Effector CD8-positive, alpha-beta T cell (primary cell): ENCODE measurements around the gene MAST4.

Experiments used
- DNase-seq: peaks from one replicate; lab custom pipeline; 2025; lab: John Stamatoyannopoulos, UW

MAST4 gene

GRCh38 chr5:67019065-67019845 lies 423.1 kb downstream of the MAST4 start:
- no peak for DNase-seq

GRCh38 chr5:67020096-67020615 lies 424.0 kb downstream of the MAST4 start:
- DNase-seq = no peak

GRCh38 chr5:67021031-67021430 lies 424.8 kb downstream of the MAST4 start:
- DNase-seq = no peak

GRCh38 chr5:67021521-67021920 lies 425.3 kb downstream of the MAST4 start:
- no peak for DNase-seq

GRCh38 chr5:67021962-67022361 lies 425.8 kb downstream of the MAST4 start:
- DNase-seq = no peak

GRCh38 chr5:67025457-67025856 lies 429.3 kb downstream of the MAST4 start:
- DNase-seq = no peak

GRCh38 chr5:67026278-67026677 lies 430.1 kb downstream of the MAST4 start:
- no peak for DNase-seq

GRCh38 chr5:67027171-67027570 lies 431.0 kb downstream of the MAST4 start:
- DNase-seq = no peak

- DNase-seq = no peak
These were observed 432.2 kb downstream of the MAST4 start for GRCh38 chr5:67028371-67028770.

- no peak for DNase-seq
These were observed 432.7 kb downstream of the MAST4 start for GRCh38 chr5:67028941-67029340.

GRCh38 chr5:67029481-67029880 lies 433.3 kb downstream of the MAST4 start:
- DNase-seq = no peak

GRCh38 chr5:67030289-67031056 lies 434.3 kb downstream of the MAST4 start:
- no peak for DNase-seq

GRCh38 chr5:67031057-67031443 lies 434.9 kb downstream of the MAST4 start:
- no peak for DNase-seq

- DNase-seq = no peak
These were observed 435.5 kb downstream of the MAST4 start for GRCh38 chr5:67031692-67032091.

GRCh38 chr5:67032921-67033664 lies 436.9 kb downstream of the MAST4 start:
- DNase-seq = no peak

GRCh38 chr5:67033880-67034651 lies 437.9 kb downstream of the MAST4 start:
- DNase-seq = no peak

GRCh38 chr5:67035098-67035740 lies 439.0 kb downstream of the MAST4 start:
- no peak for DNase-seq

- DNase-seq = no peak
These were observed 441.0 kb downstream of the MAST4 start for GRCh38 chr5:67037171-67037570.

- no peak for DNase-seq
These were observed 442.8 kb downstream of the MAST4 start for GRCh38 chr5:67038817-67039603.
